Fibroblast of skin of back (primary cell): ENCODE results near the gene STAG2.

ENCODE experiments used
- DNase-seq: peaks from one replicate; pipeline ENCODE4 v3.0.0-alpha.2; 2013

Gene STAG2

DNA sequence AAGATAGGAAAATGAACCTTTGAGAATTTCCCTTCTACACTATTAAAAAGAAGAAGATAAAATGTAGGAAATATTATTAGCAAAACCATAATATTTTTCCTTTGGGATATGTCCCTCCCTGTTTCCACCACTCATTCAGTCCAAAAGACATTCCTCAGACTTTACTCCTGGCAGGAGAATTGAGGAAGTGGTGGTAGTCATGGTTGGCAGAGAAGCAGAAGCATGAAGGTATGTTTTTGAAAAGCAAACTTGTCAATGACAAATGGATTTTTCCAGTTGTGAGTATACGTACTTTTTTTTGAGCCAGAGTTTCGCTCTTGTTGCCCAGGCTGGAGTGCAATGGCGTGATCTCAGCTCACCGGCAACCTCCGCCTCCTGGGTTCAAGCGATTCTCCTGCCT lies 13.7 kb downstream of the STAG2 start:
- peak; percentile 73 for DNase-seq

DNA sequence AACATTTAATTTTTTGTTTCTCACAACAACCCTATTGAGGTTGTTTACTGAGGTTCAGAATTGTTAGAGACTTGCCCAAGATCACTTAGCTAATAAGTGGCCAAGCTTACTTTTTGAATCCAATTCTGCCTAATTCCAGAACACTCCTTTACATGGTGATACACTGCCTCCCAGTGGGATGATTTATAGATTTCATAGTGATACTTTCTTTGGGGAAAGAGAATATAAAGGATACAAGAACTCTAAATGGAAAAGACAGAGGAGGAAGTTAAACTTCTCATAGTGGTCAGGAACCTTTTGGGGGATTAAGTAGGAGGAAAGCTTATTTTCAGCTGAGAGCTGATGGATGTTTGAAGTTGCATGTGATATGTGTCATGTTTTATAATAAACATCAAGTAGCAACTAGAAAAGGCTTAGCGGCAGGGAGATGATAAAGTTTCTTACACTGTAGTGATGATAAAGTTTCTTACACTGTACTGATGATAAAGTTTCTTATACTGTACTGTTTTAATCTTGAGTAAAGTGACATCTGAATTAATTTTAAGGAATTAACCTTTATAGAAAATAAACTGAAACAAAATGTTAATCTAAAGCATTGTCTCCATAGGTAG lies 15.3 kb downstream of the STAG2 start:
- DNase-seq, result peak; percentile 44

DNA sequence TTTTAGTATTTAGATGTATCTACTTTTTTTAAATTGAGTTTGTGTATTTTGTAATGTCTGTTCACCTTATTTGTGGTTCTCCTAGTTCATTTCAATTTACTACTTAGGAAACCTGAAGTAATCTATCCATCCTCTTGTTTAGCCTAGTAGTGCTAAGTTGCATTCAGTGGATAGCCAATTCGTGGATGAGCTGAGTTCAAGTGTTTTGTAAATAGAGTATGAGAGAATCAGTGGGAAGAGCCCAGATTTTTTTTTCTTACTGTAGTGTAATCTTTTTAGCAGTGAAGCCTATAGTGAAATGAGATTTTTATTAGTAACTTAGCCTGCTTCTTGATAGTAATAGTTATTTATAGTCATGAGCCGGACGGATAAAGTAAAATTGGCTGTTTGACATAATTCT lies 21.7 kb downstream of the STAG2 start:
- no peak for DNase-seq

DNA sequence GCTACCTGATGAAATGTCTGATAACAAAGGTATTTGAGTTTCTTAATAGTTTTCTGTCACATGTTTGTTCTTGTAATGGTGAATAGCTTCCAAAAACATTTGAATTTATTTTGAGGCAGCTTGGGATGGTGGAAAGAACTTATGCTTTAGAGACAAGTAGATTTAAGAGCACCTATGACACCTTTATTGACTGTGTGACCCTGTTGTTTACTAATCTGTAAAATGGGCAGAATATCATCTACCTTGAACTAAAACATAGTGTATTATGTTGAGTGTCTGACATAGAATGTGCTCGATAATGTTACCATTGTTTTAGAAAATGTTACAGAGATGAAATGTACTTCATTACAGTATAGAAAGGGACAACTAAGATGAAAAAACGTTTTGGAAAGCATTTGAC lies 24.9 kb downstream of the STAG2 start:
- DNase-seq, result no peak

DNA sequence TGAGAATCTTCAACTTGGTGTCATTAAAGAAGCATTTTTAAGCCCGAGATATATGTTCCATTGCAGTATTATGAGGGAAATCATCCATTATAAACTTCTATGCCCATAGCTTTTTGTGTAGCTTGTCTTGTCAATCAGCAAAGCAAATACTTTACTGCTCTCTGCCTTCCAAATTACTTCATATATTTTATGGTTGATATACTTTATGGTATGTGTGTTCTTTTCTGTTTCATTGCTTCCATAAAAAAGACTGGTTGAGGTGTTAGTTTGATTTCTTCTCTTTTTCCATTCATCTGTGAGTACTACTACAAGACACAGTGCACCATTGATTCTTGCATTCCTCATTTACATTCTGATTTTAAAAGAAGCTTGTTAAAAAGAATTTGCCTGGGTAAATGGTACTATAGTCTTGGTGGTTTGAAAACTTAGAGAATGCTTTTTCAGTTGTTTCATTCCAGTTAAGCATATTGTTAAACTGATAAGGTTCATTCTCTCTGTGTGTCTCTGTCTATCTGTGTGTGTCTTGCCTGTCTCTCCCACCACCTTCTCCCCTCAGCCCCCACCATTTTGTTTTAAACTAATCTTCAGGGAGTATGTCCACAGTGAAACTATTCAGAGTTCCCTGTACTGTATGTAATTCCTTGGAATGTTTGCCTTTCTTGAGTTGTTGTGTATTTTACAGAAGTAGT lies 27.1 kb downstream of the STAG2 start:
- DNase-seq, result no peak

DNA sequence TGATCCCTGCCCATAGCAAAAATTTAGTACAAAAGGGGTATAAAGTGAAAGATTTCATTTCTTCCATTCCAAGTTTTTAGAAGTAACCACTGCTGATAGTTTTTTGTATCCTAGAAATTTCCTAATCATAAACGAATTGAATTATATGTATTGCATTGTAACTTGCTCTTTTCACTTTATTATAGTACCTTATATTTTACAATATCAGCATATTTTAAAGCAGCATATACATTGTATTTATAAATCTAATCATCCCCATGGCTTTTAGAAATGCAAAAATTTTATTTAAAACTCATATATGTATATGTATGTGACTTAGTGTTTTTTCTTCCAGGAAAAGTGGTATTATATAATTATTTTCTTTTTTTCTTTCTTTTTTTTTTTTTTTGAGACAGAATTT lies 27.7 kb downstream of the STAG2 start:
- no peak for DNase-seq

DNA sequence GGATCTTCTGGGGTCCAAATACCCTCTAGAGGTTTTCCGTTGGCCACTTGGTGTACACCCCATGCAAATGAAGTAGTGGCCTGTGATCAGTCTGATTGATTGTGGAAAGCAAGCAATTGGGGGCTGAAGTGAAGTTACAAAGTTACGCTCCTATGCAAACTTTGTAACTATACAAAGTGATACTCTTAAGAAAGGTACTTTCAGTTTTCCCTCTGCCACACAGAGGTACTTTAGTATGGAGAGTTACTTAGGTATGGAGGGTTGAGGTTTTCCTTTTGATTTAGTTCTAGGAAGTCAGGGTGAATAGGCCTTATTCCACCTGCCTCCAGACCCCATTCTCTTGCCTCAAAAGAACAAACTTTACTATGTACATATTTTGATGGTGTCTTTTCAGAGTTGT lies 28.7 kb downstream of the STAG2 start:
- DNase-seq, result no peak

DNA sequence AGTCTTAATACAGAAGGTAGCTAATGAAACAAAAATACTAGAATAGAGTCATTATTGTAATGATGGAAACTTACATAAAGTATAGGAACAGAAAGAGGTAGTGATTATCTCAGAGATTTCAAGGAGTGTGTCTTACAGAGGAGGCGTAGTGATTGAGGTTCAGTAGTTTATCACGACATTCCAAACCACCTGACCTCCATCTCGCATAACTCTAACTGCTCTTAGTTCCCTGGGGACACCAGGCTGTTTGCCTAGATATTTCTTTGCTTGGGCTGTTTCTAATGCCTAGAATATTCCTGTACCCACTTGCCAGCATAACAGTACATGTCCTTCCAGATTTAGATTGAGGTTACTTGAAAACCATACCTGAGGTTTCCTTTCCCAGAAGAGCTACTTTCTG lies 29.1 kb downstream of the STAG2 start:
- peak; percentile 3 for DNase-seq

DNA sequence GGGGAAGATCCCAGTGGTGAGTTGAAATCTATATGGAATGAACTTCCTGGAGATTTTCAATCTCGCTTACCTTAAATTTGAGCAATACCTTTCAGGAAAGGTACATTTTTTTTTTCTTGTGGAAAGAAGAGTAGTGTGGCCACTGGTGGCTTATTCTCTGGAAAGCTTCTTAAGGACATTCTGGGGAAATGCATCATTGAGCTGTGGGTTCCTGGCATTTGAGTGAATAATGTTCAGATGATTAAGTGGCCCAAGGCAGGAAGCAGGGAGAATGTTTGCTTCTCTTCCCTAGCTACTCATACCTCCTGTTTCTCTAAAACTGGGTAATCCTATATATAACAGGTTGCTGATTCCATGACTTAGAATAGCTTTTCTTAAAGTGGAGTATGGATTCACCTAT lies 31.8 kb downstream of the STAG2 start:
- DNase-seq, result peak; percentile 81

DNA sequence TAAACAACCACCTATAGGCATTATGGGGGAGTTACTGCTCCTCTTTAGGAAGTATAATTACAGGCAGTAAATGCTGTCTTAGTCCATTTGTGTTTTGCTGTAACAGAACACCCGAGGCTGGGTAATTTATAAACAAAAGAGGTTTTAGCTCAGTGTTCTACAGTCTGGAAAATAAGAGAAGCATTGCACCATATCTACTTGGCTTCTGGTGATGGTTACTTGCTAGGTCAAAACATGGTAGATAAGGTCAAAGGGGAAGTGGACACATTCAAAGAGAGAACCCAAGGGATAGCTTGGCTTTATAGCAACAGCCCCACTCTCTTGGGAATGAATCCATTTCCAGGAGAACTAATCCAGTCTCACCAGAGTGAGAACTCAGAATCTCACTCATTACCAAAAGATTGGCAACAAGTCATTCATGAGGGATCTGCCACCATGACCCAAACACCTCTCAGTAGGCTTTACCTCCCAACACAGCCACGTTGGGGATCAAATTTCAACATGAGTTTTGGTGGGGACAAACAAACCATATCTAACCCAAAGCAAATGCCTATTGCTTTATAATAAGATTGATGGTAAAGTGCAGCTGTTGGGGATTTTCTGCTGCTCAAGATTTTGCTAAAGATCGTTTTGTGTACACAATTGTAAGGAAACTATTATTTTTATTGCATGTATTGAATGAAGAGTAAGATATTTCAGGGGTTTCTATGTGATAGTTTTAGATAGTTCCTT lies 32.6 kb downstream of the STAG2 start:
- no peak for DNase-seq

DNA sequence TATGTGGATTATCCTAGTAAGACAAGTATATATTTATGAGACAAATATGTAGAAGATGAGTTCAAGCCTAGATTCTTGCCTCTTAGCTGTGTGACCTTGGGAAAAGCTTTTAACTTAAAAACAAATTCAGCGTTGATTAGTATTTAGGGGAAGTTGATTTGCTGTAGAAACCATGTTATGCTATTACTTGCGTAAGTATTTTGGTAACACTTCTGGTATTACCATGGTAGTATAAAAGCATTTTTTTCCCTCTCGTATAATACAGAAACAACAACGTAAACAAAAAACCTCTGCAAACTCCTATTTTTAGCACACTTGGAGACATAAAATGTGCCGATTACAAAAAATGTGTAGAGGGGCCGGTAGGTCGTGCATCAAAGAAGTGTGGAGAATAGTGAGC lies 33.2 kb downstream of the STAG2 start:
- no peak for DNase-seq

DNA sequence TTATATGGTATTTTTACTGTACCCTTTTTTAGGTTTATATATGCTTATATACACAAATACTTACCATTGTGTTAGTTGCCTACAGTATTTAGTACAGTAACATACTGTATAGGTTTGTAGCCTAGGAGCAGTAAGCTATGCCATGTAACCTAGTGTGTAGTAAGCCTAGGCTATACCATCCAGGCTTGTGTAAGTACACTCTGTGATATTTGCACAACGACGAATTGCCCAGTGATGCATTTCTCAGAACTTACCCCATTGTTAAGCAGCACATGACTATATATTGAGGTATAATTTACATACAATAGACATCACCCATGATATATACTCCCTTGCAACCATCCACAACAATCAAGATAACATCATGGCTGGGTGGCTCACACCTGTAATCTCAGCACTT lies 40.1 kb downstream of the STAG2 start:
- DNase-seq, result no peak

DNA sequence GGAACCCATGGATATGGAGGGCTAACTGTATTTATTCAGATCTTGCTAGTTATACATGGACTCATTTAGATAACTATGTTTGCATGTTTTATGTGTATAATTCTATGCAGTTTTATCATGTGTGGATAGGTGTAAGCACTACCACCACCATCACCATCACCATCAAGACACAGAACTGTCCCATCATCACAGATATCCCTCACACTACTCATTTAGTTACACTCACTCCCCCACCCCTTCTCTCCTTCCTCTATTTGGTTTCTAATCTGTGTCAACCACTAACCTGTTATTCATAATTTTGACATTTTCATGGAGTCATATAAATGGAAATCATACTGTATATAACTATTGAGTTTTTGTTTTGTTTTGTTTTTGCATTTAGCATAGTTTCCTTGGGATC lies 43.7 kb downstream of the STAG2 start:
- DNase-seq, result no peak

DNA sequence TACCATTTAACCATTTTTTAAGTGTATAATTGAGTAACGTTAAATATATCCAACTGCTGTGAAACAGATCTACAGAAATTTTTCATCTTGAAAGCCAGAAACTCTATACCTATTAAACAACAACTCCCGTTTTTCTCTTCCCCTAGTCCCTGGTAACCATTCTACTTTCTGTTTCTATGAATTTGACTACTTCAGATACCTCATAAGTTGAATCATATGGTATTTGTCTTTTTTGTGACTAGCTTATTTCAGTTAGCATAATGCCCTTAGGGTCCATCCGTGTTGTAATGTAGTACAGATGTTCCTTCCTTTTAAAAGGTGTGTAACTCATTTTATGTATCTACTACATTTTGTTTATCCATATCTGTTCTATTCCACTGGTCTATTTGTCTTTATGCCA lies 48.7 kb downstream of the STAG2 start:
- peak; percentile 8 for DNase-seq

DNA sequence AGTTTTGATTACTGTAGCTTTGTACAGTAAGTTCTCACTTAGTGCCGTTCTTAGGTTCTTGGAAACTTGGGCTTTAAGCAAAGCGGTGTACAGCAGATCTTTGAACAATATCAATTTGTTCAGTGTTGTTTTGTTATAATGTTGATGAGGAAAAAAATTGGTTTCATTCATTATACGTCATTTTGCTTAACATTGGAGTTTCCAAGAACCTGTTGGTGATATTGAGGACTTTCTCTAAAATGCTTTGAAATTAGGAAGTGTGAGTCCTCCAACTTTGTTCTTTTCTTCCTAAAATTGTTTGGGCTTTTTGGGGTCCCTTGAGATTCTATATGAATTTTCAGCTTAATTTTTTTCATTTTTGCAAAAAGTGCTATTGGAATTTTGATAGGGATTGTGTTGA lies 49.1 kb downstream of the STAG2 start:
- DNase-seq, result no peak

DNA sequence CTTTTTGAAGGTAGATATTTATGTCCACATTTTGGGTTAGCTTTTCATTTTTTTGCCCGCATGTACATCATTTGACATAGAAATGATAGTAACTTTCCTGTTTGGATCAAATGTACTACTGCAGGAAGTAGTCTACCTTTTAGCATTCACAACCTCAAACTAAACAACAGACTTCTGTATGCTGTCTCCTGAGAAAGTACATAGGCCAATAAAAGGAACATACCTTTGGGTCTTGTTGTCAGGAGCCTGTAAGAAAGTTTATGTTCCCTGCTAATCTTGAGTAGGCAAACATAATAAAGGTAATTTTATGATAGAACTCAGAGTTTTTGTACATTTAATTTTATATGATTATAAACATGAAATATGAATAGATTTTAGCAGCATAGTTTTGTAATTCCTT lies 54.2 kb downstream of the STAG2 start:
- DNase-seq, result no peak

DNA sequence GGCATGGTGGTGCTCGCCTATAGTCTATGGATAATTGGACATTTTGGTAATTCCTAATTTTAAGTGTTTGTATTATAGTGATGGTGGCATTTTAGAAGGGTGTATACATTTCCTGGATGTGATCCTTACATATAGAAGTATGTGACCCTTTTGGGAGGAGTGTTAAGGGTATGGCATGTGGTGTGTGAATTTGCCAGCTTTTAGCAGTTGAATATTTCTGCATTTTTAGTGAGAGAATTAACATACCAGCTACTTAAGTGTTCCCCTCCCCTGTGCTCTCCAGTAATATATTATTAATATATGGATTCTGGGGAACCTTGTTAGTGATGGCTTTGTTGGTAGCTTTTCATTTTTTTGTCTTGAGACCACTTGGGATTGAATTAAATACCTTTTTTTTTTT lies 55.3 kb downstream of the STAG2 start:
- DNase-seq, result no peak

DNA sequence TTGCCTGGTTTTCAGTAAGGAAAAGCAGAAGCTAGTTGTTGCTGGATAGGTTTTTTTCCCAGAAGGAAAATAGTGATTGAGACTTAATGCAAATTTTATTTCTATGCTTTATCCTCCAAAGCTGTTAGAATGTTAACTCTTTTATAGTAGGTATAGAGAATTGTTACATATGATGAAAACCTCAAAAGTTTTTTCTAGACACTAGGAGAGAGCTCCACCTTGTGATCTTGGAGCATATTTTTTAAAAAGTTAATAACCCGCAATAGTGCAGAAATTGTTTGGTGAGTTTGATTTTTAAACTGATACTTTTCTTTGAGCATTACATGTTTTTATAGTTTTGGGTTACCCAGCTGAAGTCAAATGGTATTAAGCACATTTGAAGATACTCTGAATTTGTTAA lies 56.5 kb downstream of the STAG2 start:
- DNase-seq, result peak; percentile 2

DNA sequence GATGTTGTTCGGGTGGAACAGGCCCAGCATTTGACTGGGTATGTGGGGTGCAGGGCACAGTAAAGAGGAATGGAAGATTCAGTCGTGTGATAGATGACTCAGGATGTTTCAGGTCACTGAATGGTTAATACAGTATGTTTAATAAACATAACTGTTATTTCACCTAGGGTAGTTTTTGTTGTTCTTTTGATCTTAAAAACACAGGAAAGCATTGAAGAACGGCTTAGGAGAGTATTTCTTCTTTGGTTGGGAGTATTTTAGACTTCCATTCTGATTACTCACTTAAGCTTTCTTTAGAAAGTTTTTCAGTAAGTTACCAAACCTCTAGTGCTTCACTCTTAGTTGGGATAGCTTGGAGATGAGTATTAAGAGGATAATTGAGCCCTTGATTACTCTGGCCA lies 62.3 kb downstream of the STAG2 start:
- DNase-seq, result peak; percentile 33

DNA sequence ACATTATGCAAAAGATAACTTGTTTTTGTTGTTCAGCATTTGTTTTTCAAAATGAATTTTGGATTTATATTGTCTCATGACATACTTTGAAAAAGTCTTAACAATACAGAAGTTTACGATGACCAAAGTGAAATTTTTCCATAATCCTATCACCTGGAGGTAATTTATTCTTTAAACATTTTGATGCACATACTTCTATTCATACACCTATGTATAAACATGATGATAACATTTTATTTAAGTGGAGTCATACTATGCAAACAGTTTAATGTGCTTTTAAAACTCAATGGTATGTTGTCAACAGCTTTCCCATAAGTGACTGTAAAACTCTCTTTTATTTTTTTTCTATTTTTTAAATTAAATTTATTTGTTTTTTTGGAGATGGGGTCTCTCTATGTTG lies 65.0 kb downstream of the STAG2 start:
- DNase-seq, result no peak

DNA sequence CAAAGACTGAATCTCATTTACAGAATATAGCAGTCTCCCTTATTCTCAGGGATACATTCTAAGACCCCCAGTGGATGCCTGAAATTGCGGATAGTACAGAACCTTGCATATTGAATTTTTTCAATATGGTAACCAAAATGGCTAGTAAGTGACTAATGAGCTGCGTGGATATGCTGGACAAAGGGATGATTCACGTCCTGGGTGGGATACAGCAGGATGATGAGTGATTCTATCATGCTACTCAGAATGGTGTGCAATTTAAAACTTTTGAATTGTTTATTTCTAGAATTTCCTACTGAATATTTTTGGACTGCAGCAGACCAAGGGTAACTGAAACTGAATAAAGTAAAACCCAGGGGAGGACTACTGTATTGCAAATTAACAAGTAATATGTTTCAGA lies 66.7 kb downstream of the STAG2 start:
- peak; percentile 34 for DNase-seq

DNA sequence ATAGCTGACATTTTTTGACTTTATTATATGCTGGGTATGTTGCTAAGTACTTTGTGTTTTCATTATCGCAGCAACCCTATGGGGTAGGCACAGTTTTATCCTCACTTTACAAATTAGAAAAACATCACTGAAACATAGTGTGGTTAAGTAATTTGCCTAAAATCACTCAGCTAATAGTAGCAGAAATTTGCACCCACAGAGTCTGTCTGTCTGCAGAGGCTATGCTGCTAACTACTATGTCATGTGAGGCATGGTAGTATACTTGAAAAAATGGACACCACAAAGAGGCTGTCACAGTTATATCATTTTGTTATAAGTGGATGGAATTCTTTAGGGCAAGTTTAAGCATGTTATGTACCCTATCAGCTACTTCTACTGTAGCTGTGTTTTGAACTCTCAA lies 69.0 kb downstream of the STAG2 start:
- no peak for DNase-seq

DNA sequence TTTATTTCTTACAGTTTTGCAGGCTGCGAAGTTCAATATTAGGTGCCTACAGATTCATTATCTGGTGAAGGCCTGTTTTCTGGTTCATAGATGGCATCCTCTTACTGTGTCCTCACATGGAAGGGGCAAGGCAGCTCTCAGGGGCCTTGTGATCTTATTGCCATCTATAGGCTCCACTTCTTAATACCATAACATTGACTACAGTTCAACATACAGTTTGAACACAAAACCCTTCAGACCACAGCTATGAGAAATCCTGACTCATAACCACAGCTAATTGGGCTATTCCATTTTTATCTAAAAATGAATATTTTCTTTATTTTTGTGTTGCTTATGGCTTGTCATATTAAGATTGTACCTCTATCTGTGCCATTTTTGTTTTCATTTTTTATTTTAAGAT lies 72.3 kb downstream of the STAG2 start:
- DNase-seq, result peak; percentile 74

DNA sequence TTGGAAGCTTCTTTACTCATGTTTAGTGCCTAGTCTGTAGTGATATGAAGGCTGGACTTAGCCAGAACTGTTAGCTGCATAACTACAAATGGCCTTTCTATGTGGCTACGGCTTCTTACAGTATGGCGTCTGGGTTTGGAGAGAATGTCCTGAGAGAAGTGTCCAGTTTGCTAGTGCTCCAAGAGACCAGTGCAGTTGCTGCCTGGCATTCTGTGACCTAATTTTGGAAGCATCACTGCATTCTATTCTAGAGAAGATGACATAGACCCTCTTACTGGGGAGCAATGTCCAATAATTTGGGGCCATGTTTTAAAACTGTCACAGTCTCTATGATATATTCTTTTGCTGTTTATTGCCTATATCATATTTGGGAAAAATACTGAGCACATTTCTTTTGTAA lies 74.2 kb downstream of the STAG2 start:
- no peak for DNase-seq
